CD8-positive, alpha-beta memory T cell (primary cell): ENCODE measurements around the gene WWTR1. TPM values are rescaled to one million over a fixed set of nuclear protein-coding genes. Genes with fewer than 3 reads are reported as not detected.

Experiments
- polyA plus RNA-seq: library from polyadenylated mRNA; unstranded; fragments of 300-500 nt; fragmentation: Illumina TruSeq; gene quantifications from one replicate; pipeline ENCODE4 v1.2.3, GENCODE V29; 2021
- total RNA-seq, 2 experiments: library from RNA; stranded (reverse); gene quantifications; one replicate each; pipeline ENCODE4 v1.2.3, GENCODE V29; 2021

The WWTR1 gene
- total and polyA plus RNA-seq, 3 experiments from 2014 or later = 0.60 to 1.9 (median 0.98) TPM

Other genes starting within 250 kb of the WWTR1 start
- not detected for gene TM4SF4, start 183.3 kb downstream of the WWTR1 start, total RNA-seq
- gene TM4SF4, start 183.3 kb downstream of the WWTR1 start, polyA plus RNA-seq = not detected
- 10 to 100 TPM; 42.4 to 48.4 TPM for gene COMMD2, start 94.5 kb upstream of the WWTR1 start, total RNA-seq
- 68.4 TPM for gene COMMD2, start 94.5 kb upstream of the WWTR1 start, polyA plus RNA-seq
- not detected for gene ANKUB1, start 134.5 kb upstream of the WWTR1 start, total RNA-seq
- gene ANKUB1, start 134.5 kb upstream of the WWTR1 start, polyA plus RNA-seq = not detected
- 10 to 100 TPM; 33.5 to 33.6 TPM for gene RNF13, start 155.2 kb upstream of the WWTR1 start, total RNA-seq
- 110 TPM for gene RNF13, start 155.2 kb upstream of the WWTR1 start, polyA plus RNA-seq